ENCODE measurements around the gene DBX1. TPM values are rescaled to one million over a fixed set of nuclear protein-coding genes. Genes with fewer than 3 reads are reported as not detected.
"Not testable (repeated sequence)": the region's sequence is repeated elsewhere in the genome, so short reads cannot be mapped to it uniquely, and the experiment has no call there.

DBX1 gene
- not detected for total RNA-seq

- DNase-seq (ENCODE audit: low spot score), result no peak
These were observed at the start of gene DBX1 for GRCh38 chr11:20160425-20161229. Gene DBX1, minus strand, starts transcription at chr11:20160475. Its CDS starts 151 bp downstream, at chr11:20160324.

GRCh38 chr11:20208622-20209111 lies 48.4 kb upstream of the DBX1 start:
- no peak for DNase-seq (ENCODE audit: low spot score)

GRCh38 chr11:20207781-20208621 lies 47.7 kb upstream of the DBX1 start:
- DNase-seq (ENCODE audit: low spot score), result no peak

- DNase-seq (ENCODE audit: low spot score), result no peak
These were observed 45.5 kb upstream of the DBX1 start for GRCh38 chr11:20205807-20206206.

- no peak for DNase-seq (ENCODE audit: low spot score)
These were observed 44.4 kb upstream of the DBX1 start for GRCh38 chr11:20204681-20205080.

GRCh38 chr11:20203831-20204230 lies 43.6 kb upstream of the DBX1 start:
- DNase-seq (ENCODE audit: low spot score), result no peak

GRCh38 chr11:20201231-20201630 lies 41.0 kb upstream of the DBX1 start:
- DNase-seq (ENCODE audit: low spot score), result no peak

GRCh38 chr11:20200331-20200955 lies 40.2 kb upstream of the DBX1 start:
- DNase-seq (ENCODE audit: low spot score), result not testable (repeated sequence)

- no peak for DNase-seq (ENCODE audit: low spot score)
These were observed 37.6 kb upstream of the DBX1 start for GRCh38 chr11:20197881-20198280.

GRCh38 chr11:20194470-20194869 lies 34.2 kb upstream of the DBX1 start:
- DNase-seq (ENCODE audit: low spot score), result no peak

GRCh38 chr11:20193307-20193706 lies 33.0 kb upstream of the DBX1 start:
- no peak for DNase-seq (ENCODE audit: low spot score)

- DNase-seq (ENCODE audit: low spot score), result no peak
These were observed 32.4 kb upstream of the DBX1 start for GRCh38 chr11:20192641-20193040.

- DNase-seq (ENCODE audit: low spot score), result no peak
These were observed 31.9 kb upstream of the DBX1 start for GRCh38 chr11:20192151-20192550.

- DNase-seq (ENCODE audit: low spot score), result no peak
These were observed 18.7 kb upstream of the DBX1 start for GRCh38 chr11:20178976-20179375.

GRCh38 chr11:20177136-20177535 lies 16.9 kb upstream of the DBX1 start:
- DNase-seq (ENCODE audit: low spot score), result no peak

- no peak for DNase-seq (ENCODE audit: low spot score)
These were observed 12.6 kb upstream of the DBX1 start for GRCh38 chr11:20172721-20173447.

GRCh38 chr11:20163783-20164481 lies 3.7 kb upstream of the DBX1 start:
- DNase-seq (ENCODE audit: low spot score), result no peak

GRCh38 chr11:20162824-20163782 lies 2.8 kb upstream of the DBX1 start:
- DNase-seq (ENCODE audit: low spot score), result no peak

- no peak for DNase-seq (ENCODE audit: low spot score)
These were observed 1.9 kb upstream of the DBX1 start for GRCh38 chr11:20161923-20162744.
